Melanocyte of skin (primary cell): ENCODE results near the gene NINL. TPM values are rescaled to one million over a fixed set of nuclear protein-coding genes. Genes with fewer than 3 reads are reported as not detected.

Source experiments
- small RNA-seq, 2 donors: library from RNA; depleted of rRNA; stranded (forward); fragments of <200 nt; gene quantifications; one replicate each; pipeline ENCODE3, GENCODE V24; 2012
- total RNA-seq, 2 donors: library from RNA; depleted of rRNA; stranded (reverse); fragments of >200 nt; gene quantifications; 2 replicates each; pipeline ENCODE4 v1.2.3, GENCODE V29; 2012

Gene NINL
- total RNA-seq: 1 to 10 TPM; 6.3 to 8.9 TPM

DNA sequence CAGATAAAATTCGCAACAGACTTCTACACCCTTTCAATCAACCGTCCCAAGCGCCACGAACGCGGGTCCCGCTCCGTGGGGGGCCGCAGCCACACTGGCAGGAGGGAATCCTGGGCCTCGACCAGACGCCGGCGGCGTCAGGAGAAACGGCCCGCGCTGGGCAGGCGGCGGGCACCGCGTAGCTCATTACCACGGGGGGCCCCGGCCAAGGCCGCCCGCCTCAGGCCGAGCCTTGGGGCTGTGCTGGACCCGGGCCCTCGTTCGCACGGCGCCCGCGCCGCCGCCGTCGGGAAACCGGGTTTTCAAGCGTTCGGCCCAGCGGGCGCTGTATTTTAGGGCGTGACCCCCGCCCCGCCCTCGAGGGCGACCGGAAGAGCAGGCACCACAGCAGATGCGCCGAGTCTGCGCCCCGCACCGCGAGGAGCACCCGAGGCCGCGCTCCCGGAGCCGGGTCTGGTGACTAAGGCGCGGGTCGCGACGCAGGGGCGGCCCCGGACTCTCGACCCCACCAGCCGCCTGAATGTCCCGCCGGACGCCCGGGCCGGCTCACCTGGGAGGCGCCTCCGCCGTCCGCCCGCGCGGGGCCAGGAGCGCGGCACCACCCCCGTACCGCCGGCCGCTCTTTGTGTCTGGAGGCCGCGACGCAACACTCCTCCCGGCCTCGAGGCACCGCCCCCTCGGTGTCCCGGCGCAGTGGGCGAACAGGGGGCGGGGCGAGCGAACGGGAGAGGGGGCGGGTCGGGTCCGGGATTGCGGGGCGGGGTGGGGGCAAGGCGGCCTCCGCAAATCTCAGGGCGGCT is at the start of gene NINL:
Gene NINL (minus strand): TSS at position 627 of the 800 bp plus-strand sequence. CDS start 58,944 bp downstream, outside the sequence.

GRCh38 chr20:25623736-25624499 is 38.6 kb upstream of the NINL start, which contains the start of gene NANP:
TSS of gene NANP (minus strand) at chr20:25624014. CDS start at chr20:25623948, 66 bp downstream.

DNA sequence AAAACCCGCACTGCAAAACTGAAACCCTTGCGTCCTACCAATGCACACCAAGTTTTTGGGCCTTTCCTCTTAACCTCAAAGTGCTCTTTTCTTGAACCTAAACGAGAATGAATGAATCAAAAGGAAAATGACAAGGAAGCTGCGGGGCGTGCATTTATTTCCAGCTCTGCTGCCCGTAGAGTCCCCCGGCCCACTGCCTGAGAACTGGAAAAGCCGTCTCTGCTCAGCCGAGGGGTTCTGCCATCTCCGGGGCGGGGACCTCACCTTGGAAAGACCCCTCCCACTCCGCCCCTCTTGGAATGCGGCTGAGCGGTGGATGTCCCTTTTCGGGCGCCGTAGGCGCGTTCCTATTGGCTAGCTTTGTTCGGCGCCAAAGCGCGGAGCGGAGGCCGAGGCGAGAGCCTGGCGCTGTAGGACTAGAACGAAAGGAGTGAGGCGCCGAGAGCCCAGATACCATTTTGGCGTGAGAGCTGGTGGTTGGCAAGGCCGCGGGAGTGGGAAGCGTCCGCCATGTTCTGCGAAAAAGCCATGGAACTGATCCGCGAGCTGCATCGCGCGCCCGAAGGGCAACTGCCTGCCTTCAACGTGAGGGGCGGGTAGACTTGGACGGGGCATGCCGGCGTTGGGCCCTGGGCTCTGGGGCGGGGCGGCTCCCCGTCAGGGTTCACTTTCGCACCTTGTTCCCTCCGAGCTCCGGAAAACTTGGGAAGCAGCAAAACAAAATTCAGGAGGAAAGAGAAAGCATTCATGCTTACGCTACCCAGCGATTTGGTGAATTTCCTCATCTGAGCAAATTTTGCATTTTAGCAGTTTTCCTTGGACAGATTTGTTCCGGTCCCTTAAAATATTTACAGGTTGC is 177.8 kb downstream of the NINL start, which contains the start of gene GINS1:
Gene GINS1 (plus strand): TSS at position 363 of the 859 bp plus-strand sequence. CDS start 148 bp downstream, at position 511.

Small RNAs within 50 kb of the gene (small RNA-seq; reads per million reads assigned to genes)
- 0 reads per million in 2 donors for gene RNU6ATAC17P

Other genes starting within 250 kb of the NINL start
- gene ABHD12, start 194.7 kb downstream of the NINL start, total RNA-seq: 10 to 100 TPM; 48.2 to 59.6 TPM
- gene GINS1, start 177.9 kb downstream of the NINL start, total RNA-seq: 10 to 100 TPM in 1 of 2 donors, 1 to 10 TPM in 1; 8.3 to 26.6 TPM
- 1 to 10 TPM; 6.5 to 8.0 TPM for gene NANP, start 38.5 kb upstream of the NINL start, total RNA-seq
- gene ZNF337, start 111.3 kb upstream of the NINL start, total RNA-seq: 1 to 10 TPM; 9.0 to 9.3 TPM